HG02763 (cell line): ENCODE results near the gene ZNF581.

Experiments
- ATAC-seq: cut with Tn5 transposase; IDR thresholded peaks from one replicate; pipeline ENCODE4 v1.9.1; 2021; ENCODE audit warnings: mild to moderate bottlenecking, moderate library complexity; ENCODE audit not compliant: unreplicated experiment

The ZNF581 gene

DNA sequence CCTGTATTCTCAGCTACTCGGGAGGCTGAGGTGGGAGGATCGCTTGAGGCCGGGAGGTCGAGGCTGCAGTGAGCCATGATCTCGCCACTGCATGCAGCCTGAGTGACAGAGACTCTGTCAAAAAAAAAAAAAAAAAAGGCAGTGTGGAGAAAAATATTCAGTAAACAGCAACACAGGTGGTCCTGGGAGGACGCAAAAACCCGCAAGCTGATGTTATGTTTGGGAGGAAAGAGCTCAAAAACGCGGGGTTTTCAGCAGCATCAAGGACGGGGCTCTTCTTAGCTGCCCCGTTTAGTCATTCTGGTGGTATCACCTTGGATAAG, 18.5 kb upstream of the ZNF581 start:
- ATAC-seq = no peak

- no peak for ATAC-seq
Measured at GRCh38 chr19:55626350-55626749, 17.1 kb upstream of the ZNF581 start.

- ATAC-seq = no peak
Measured at GRCh38 chr19:55632463-55632834, 11.0 kb upstream of the ZNF581 start.

DNA sequence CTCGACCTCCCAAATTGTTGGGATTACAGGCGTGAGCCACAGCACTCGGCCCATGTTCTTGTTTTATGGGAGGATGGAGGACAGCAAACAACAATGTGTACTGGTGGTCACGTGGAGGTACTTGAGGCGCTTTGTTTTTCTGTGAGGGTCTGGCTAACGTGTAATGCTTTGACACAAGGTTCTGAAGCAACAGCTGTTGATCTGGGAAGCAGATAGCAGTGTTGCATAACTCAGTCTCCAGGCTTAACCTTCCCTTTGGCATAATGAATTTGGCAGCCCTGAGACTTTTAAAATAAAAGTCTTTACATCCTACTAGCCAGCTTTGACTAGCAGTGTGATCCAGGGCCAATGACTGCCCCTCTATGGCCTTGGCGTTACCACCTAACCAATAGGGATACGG, 9.6 kb upstream of the ZNF581 start:
- ATAC-seq = no peak

GRCh38 chr19:55635334-55635717, 8.1 kb upstream of the ZNF581 start:
- no peak for ATAC-seq

GRCh38 chr19:55635856-55636440, 7.5 kb upstream of the ZNF581 start:
- no peak for ATAC-seq

GRCh38 chr19:55636723-55637122, 6.7 kb upstream of the ZNF581 start:
- no peak for ATAC-seq

DNA sequence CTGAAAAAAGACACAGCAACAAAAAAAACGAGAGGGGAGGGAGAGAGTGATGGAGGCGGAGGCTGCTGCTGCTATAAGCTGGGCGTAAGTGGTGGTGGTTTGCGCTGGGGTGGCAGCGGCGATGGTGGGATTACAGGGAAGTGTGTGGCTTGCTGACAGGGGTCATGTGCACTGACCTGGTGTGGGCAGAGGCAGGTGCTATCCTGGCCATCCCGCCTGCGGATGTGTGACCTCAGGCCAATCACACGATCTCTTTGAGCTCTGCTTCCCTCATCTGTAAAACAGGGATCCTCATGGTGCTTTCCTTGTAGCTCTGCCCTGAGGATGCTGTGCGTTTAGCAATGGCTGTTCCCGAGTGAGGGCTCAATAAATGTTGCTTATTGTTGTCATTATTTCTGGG, 5.9 kb upstream of the ZNF581 start:
- no peak for ATAC-seq

GRCh38 chr19:55638864-55639359, 4.5 kb upstream of the ZNF581 start:
- no peak for ATAC-seq

- no peak for ATAC-seq
Measured at GRCh38 chr19:55640043-55640576, 3.3 kb upstream of the ZNF581 start.

GRCh38 chr19:55640577-55641425, 2.6 kb upstream of the ZNF581 start, which contains the start of gene ZNF580:
ZNF580 (plus strand) TSS chr19:55641002; CDS start chr19:55642509, 1,507 bp downstream.
- no peak for ATAC-seq

DNA sequence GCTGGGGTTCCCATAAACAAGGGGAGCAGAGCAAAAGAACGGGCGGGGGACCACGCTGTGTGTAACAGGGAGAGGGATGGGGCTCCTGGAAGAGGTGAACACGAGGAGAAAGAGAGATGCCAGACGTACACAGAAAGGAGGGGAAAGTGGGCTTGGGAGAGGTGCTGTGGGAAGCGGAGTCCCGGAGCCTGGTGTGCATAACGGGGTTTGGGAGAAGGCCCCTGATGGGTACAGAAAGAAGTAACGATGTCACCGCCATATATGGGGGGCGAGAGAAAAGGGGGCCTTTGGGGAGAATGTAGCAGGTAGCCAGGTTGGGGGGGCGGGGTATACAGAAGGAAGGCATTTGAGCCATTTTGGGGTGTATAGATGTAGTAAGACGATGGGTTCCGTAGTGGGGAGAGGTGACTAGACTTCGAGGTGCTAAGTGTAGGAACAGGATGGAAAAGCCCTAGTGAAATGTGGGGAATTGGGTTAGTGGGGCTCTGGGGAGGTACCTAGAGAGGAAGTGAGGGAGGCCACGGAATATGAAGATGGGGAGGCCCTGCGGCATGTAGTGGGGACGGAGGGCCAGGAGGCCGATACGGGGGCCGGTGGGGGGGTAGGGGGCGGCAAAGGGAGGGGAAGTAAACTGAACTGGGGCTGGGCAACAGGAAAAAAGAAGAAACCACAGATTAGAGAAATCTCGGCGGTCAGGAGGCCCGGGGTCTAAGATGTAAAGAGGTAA, 1.9 kb upstream of the ZNF581 start:
- ATAC-seq = no peak

DNA sequence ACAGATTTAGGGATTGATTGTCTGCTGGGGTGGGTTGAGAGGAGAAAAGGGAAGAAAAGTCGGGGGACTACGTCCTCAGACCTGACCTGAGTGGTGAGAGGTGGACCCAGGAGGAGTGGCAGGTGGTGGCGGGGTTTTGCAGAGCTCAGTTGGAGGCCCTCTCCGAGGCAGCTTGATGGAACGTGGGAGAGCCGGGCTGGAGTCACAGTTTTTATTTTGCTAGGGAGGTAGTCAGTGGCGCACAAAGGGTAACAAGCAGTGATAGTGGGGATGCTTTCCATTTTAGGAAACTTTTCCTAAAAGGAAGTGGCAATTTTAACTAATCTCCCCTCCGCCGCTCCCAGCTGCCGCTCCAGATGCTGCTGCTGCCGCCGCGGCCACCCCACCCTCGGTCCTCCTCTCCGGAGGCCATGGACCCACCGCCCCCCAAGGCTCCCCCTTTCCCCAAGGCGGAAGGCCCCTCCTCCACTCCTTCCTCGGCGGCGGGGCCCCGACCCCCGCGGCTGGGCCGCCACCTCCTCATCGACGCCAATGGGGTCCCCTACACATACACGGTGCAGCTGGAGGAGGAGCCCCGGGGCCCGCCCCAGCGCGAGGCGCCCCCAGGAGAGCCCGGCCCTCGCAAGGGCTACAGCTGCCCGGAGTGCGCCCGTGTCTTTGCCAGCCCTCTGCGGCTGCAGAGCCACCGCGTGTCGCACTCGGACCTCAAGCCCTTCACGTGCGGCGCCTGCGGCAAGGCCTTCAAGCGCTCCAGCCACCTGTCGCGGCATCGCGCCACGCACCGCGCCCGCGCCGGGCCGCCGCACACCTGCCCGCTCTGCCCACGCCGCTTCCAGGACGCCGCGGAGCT, 1.1 kb upstream of the ZNF581 start:
- ATAC-seq = no peak

- no peak for ATAC-seq
Measured at GRCh38 chr19:55643887-55644176, 383 bp downstream of the ZNF581 start.

- ATAC-seq = no peak
Measured at GRCh38 chr19:55644191-55644833, 863 bp downstream of the ZNF581 start.

- ATAC-seq = no peak
Measured at GRCh38 chr19:55644842-55645511, 1.5 kb downstream of the ZNF581 start.

DNA sequence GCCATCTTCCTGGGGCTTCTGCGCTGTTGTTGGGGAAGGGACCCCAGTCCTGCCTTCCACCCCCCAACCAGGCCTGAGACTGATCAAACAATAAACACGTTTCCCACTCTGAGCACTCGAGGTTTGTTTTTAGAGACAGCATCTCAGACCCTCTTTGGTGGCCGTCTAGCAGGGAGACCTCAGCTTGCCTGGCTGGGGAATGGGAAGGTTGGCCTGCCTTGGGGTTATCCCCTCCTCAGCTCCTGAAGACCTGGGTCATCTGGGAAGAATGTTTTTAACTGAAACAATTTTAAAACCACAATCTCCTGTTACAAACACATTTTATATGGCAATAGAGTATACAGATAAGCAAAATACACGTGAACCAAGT, 2.0 kb downstream of the ZNF581 start:
- ATAC-seq = no peak

DNA sequence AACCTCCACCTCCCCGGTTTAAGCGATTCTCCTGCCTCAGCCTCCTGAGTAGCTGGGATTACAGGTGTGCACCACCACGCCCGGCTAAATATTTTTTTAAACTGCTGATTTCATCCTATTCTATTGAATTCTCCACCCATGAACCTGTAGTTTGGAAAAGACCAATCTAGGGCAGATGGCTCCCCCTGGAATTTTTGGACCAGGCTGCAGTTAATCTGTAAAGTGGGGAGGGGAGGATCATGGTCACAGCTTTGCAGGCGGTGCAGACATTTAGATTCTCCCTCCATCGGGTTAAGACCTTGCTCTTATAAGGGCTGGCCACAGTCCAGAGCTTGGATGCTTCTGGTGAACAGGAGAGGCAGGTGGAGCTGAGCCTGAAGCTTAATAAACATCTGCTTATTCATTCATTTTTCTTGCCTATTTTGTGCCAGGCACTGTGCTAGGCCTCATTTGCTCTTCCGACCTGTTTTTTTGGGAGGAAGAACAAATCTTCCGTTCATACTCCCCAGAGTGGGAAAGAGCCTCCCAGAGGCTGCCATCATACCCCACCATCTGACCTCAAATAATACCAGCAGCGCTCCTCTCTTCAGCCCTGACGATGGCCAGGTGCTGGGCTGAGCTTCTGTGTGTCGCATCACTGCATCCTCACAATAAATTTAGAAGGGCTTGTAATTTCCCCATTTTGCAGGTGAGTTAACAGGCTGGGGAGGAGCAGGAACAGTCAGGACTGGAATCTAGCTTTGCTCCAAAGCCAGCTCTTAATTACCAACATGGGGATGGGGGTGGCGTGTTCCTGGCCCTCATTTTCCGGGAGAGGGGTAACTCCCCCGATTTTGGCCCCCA, 3.7 kb downstream of the ZNF581 start:
- no peak for ATAC-seq
